ENCODE measurements around the gene GPD2. TPM values are rescaled to one million over a fixed set of nuclear protein-coding genes. Genes with fewer than 3 reads are reported as not detected.

Gene GPD2
- total RNA-seq, 2 experiments from 2014 or later: 33.5 to 40.9 TPM

DNA sequence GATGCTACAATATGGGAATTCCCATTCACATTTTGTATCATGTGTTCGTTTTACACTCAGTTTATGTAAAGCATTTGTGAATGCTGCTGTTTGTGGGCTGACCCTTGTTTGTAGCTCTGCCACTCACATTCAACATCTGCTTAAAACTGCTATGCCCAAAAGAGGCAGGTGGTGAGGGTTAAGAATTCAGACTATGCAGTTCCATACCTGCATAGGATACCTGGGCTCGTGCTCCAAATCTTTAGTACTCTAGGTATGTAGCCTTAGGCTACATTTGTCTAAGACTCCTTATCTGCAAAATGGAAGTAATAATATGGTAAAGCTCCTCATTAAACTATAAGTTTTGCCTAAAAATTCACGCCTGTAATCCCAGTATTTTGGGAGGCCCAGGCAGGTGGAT, 199.5 kb downstream of the GPD2 start:
- Mint-ChIP-seq H3K36me3 (ENCODE audit: low read depth) (no peaks in the 10 kb centered on the region), H3K27ac (no peak overlapping the region), H3K9me3 (peaks cover 3% of the 10 kb centered on the region), H3K4me1 (ENCODE audit: low read depth) (no peaks in the 10 kb centered on the region), H3K27me3 (peaks cover 8% of the 10 kb centered on the region), H3K4me3 (no peak overlapping the region)
- TF ChIP-seq, protein P1, sequence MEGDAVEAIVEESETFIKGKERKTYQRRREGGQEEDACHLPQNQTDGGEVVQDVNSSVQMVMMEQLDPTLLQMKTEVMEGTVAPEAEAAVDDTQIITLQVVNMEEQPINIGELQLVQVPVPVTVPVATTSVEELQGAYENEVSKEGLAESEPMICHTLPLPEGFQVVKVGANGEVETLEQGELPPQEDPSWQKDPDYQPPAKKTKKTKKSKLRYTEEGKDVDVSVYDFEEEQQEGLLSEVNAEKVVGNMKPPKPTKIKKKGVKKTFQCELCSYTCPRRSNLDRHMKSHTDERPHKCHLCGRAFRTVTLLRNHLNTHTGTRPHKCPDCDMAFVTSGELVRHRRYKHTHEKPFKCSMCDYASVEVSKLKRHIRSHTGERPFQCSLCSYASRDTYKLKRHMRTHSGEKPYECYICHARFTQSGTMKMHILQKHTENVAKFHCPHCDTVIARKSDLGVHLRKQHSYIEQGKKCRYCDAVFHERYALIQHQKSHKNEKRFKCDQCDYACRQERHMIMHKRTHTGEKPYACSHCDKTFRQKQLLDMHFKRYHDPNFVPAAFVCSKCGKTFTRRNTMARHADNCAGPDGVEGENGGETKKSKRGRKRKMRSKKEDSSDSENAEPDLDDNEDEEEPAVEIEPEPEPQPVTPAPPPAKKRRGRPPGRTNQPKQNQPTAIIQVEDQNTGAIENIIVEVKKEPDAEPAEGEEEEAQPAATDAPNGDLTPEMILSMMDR (IDR thresholded peaks at IDR 0.05): no peak
- no peak for ATAC-seq
- intact Hi-C loops (cut with micrococcal nuclease): no loop called here
- no peak for DNase-seq
- ChIA-PET CTCF (no interaction called here), POLR2A (no interaction called here)

Other genes with a start within 250 kb of the GPD2 start
- 10 to 100 TPM; 57.6 to 61.6 TPM for gene NR4A2, start 103.7 kb upstream of the GPD2 start, total RNA-seq